GM21619 (cell line): ENCODE measurements around the gene GRK1.
"Not testable (repeated sequence)": the region's sequence is repeated elsewhere in the genome, so short reads cannot be mapped to it uniquely, and the experiment has no call there.

Source experiments
- ATAC-seq: cut with Tn5 transposase; IDR thresholded peaks from one replicate; pipeline ENCODE4 v1.9.1; 2021; ENCODE audit not compliant: unreplicated experiment

GRK1 gene

GRCh38 chr13:113742445-113743120 lies 75.6 kb downstream of the GRK1 start:
- no peak for ATAC-seq

GRCh38 chr13:113743366-113744195 lies 76.6 kb downstream of the GRK1 start:
- no peak for ATAC-seq

- no peak for ATAC-seq
Measured at GRCh38 chr13:113744197-113745000, 77.4 kb downstream of the GRK1 start.

- ATAC-seq: no peak
Measured at GRCh38 chr13:113745059-113745458, 78.0 kb downstream of the GRK1 start.

- ATAC-seq: not testable (repeated sequence)
Measured at GRCh38 chr13:113745500-113746142, 78.6 kb downstream of the GRK1 start.

- ATAC-seq: no peak
Measured at GRCh38 chr13:113746143-113746525, 79.1 kb downstream of the GRK1 start.

GRCh38 chr13:113746671-113747070 lies 79.7 kb downstream of the GRK1 start:
- no peak for ATAC-seq

GRCh38 chr13:113747291-113747833 lies 80.3 kb downstream of the GRK1 start:
- no peak for ATAC-seq

GRCh38 chr13:113748101-113748861 lies 81.3 kb downstream of the GRK1 start:
- no peak for ATAC-seq

GRCh38 chr13:113748862-113749451 lies 81.9 kb downstream of the GRK1 start:
- no peak for ATAC-seq

GRCh38 chr13:113749507-113749906 lies 82.5 kb downstream of the GRK1 start:
- ATAC-seq: no peak

- ATAC-seq: no peak
Measured at GRCh38 chr13:113749967-113750366, 82.9 kb downstream of the GRK1 start.

- ATAC-seq: no peak
Measured at GRCh38 chr13:113750554-113751399, 83.8 kb downstream of the GRK1 start.

GRCh38 chr13:113751491-113751890 lies 84.5 kb downstream of the GRK1 start:
- ATAC-seq: no peak

GRCh38 chr13:113752211-113752986 lies 85.4 kb downstream of the GRK1 start:
- not testable (repeated sequence) for ATAC-seq

- ATAC-seq: no peak
Measured at GRCh38 chr13:113753171-113753570, 86.2 kb downstream of the GRK1 start.

GRCh38 chr13:113754242-113754641 lies 87.2 kb downstream of the GRK1 start:
- no peak for ATAC-seq

- no peak for ATAC-seq
Measured at GRCh38 chr13:113754691-113755090, 87.7 kb downstream of the GRK1 start.
